A673 (cell line): Measurements from ENCODE around the gene API5. TPM values are rescaled to one million over a fixed set of nuclear protein-coding genes. Genes with fewer than 3 reads are reported as not detected.
"Not testable (repeated sequence)": the region's sequence is repeated elsewhere in the genome, so short reads cannot be mapped to it uniquely, and the experiment has no call there.

Source experiments
- BruUV-seq: library from RNA; stranded (reverse); fragments of 400-500 nt; replicated peaks from 2 replicates; lab custom pipeline; 2021; lab: Mats Ljungman, UMichigan
- CTCF ChIA-PET: fragments of 300-600 bp; sonication (Branson Sonifier 250); formaldehyde crosslinking; loops from one replicate; lab custom pipeline; 2022; ENCODE audit warnings: antibody characterized with exemption; lab: Charles Lee
- POLR2A ChIA-PET: fragments of 300-600 bp; sonication (Branson Sonifier 250); formaldehyde crosslinking; loops from one replicate; lab custom pipeline; 2022; ENCODE audit warnings: antibody characterized with exemption; ENCODE audit not compliant: low non-redundant PET; lab: Charles Lee
- DNase-seq: peaks from one replicate; pipeline ENCODE4 v3.0.0-alpha.2; 2015; ENCODE audit warnings: low spot score
- H3K27ac ChIP-seq: fragments of 200-600 bp; sonication (generic); 2 replicates; pipeline ENCODE4 v1.5.1; 2016; ENCODE audit warnings: mixed run types, low read depth, mild to moderate bottlenecking, mixed read lengths, antibody characterized with exemption, low read length; ENCODE audit not compliant: poor library complexity, severe bottlenecking
- H3K27me3 ChIP-seq: fragments of 200-600 bp; sonication (generic); replicated peaks from 2 replicates; pipeline ENCODE4 v1.6.1; 2017; ENCODE audit warnings: mixed run types, low read depth, mild to moderate bottlenecking, mixed read lengths, antibody characterized with exemption, low read length; ENCODE audit not compliant: insufficient read depth, poor library complexity
- H3K36me3 ChIP-seq: fragments of 200-600 bp; sonication (generic); 2 replicates; pipeline ENCODE4 v1.6.1; 2016; ENCODE audit warnings: mixed run types, mild to moderate bottlenecking, mixed read lengths, antibody characterized with exemption, low read length; ENCODE audit not compliant: insufficient read depth, poor library complexity, severe bottlenecking
- H3K4me1 ChIP-seq: fragments of 200-600 bp; sonication (generic); 2 replicates; pipeline ENCODE4 v1.6.1; 2017; ENCODE audit warnings: mixed run types, mild to moderate bottlenecking, mixed read lengths, antibody characterized with exemption, low read length; ENCODE audit not compliant: insufficient read depth, poor library complexity, severe bottlenecking
- H3K4me3 ChIP-seq: fragments of 200-600 bp; sonication (generic); 2 replicates; pipeline ENCODE4 v1.5.1; 2016; ENCODE audit warnings: low read depth, mixed run types, mild to moderate bottlenecking, mixed read lengths, low read length; ENCODE audit not compliant: poor library complexity, severe bottlenecking
- H3K9me3 ChIP-seq: fragments of 200-600 bp; sonication (generic); 2 replicates; pipeline ENCODE4 v1.6.1; 2016; ENCODE audit warnings: mixed run types, low read depth, mild to moderate bottlenecking, mixed read lengths, antibody characterized with exemption, low read length; ENCODE audit not compliant: poor library complexity, severe bottlenecking
- CTCF ChIP-seq: fragments of 300-800, 200-600 bp; sonication (generic); conservative IDR thresholded peaks from 2 replicates; pipeline ENCODE4 v1.5.1; 2017; ENCODE audit warnings: low read depth, mild to moderate bottlenecking, antibody characterized with exemption, low read length, moderate library complexity, mixed read lengths
- EZH2 ChIP-seq: fragments of 200-600 bp; sonication (generic); IDR thresholded peaks from 2 replicates; pipeline ENCODE4 v1.6.1; 2017; ENCODE audit warnings: borderline replicate concordance, low read depth, mild to moderate bottlenecking, mixed read lengths, antibody characterized with exemption, low read length; ENCODE audit not compliant: poor library complexity, severe bottlenecking
- intact Hi-C: fragments of 100-400 bp; cut with micrococcal nuclease; formaldehyde crosslinking; loops from one replicate; pipeline ENCODE4 v1.10.0; 2022; ENCODE audit not compliant: unreplicated experiment
- total RNA-seq: library from RNA; stranded (reverse); gene quantifications from 2 replicates; pipeline ENCODE4 v1.2.3, GENCODE V29; 2021

API5 gene
- total RNA-seq, 1 experiment from 2014 or later = 328 TPM

GRCh38 chr11:43327987-43328386 lies 16.2 kb downstream of the API5 start:
- Histone ChIP-seq H3K27ac (no peak overlapping the region), H3K9me3 (no peaks in the 10 kb centered on the region), H3K4me3 (no peak overlapping the region), H3K27me3 (no peaks in the 10 kb centered on the region), H3K36me3 (peaks cover 100% of the 10 kb centered on the region), H3K4me1 (no peaks in the 10 kb centered on the region)
- BruUV-seq = no TSS peak
- peak; percentile 83 for DNase-seq
- ChIA-PET POLR2A (no interaction called here), CTCF (no interaction called here)
- no peak for TF ChIP-seq EZH2
- no peak for TF ChIP-seq CTCF
- intact Hi-C loops = no loop called here

GRCh38 chr11:43328482-43328881 lies 16.7 kb downstream of the API5 start:
- Histone ChIP-seq H3K27me3 (no peaks in the 10 kb centered on the region), H3K4me3 (no peak overlapping the region), H3K9me3 (no peaks in the 10 kb centered on the region), H3K27ac (no peak overlapping the region), H3K4me1 (no peaks in the 10 kb centered on the region), H3K36me3 (peaks cover 100% of the 10 kb centered on the region)
- intact Hi-C loops = no loop called here
- no peak for DNase-seq
- TF ChIP-seq CTCF = no peak
- TF ChIP-seq EZH2 = no peak
- BruUV-seq = no TSS peak
- ChIA-PET POLR2A (no interaction called here), CTCF (no interaction called here)

GRCh38 chr11:43341159-43341558 lies 29.4 kb downstream of the API5 start:
- Histone ChIP-seq H3K36me3 (peaks cover 44% of the 10 kb centered on the region), H3K9me3 (no peaks in the 10 kb centered on the region), H3K4me1 (no peaks in the 10 kb centered on the region), H3K4me3 (no peak overlapping the region), H3K27me3 (no peaks in the 10 kb centered on the region), H3K27ac (no peak overlapping the region)
- intact Hi-C loops = no loop called here
- no TSS peak for BruUV-seq
- DNase-seq = no peak
- CTCF ChIA-PET = no interaction called here
- POLR2A ChIA-PET = no interaction called here
- TF ChIP-seq EZH2 (no peak), CTCF (no peak)

- CTCF ChIA-PET, BruUV-seq, intact Hi-C loops, POLR2A ChIA-PET, H3K27ac ChIP-seq, DNase-seq, H3K4me1 ChIP-seq, H3K4me3 ChIP-seq, H3K27me3 ChIP-seq, H3K36me3 ChIP-seq, H3K9me3 ChIP-seq: not testable (repeated sequence)
Measured at GRCh38 chr11:43351426-43351825, 39.6 kb downstream of the API5 start.
